Activated CD8-positive, alpha-beta memory T cell treated with anti-CD3 and anti-CD28 coated beads for 1 hour (primary cell): ENCODE data around the gene PDE2A.
"Not testable (repeated sequence)": the region's sequence is repeated elsewhere in the genome, so short reads cannot be mapped to it uniquely, and the experiment has no call there.

Source experiments
- DNase-seq, 2 donors: peaks; one replicate each; pipeline ENCODE4 v3.0.0-alpha.2; 2020; ENCODE audit warnings: low read depth in 1 of 2; ENCODE audit errors: extremely low read depth in 1 of 2

PDE2A gene

DNA sequence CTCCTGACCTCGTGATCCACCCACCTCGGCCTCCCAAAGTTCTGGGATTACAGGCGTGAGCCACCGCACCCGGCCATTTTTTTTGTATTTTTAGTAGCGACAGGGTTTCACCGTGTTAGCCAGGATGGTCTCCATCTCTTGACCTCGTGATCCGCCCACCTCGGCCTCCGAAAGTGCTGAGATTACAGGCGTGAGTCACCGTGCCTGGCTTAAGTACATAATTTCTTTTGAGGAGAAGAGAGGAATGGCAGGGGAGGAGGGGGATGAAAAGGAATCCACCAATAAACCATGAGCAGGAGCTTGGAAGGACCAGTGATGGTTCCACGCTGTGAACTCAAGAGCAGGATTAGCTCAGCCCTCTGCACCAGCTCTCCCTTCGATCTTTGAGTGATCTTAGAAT, 113.4 kb downstream of the PDE2A start:
- DNase-seq = not testable (repeated sequence)

DNA sequence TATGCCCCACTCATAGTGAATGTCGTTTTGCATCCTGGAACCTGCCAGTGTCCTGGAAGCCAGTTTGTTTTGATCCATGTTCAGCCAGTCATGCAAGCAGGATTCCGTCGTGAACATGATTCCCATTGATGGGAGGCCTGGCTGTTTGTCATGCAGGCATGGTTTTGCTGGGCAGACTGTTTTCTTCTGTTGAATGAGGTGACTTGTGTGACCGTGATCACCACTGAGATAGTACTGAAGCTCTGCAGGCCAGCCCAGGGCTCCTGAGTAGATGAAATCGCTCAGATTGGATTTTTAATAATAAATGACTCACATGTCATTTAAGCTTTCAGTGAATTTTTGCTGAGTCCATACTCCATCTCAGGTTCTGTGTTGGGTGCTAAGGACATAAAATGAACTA, 117.8 kb downstream of the PDE2A start:
- no peak for DNase-seq

DNA sequence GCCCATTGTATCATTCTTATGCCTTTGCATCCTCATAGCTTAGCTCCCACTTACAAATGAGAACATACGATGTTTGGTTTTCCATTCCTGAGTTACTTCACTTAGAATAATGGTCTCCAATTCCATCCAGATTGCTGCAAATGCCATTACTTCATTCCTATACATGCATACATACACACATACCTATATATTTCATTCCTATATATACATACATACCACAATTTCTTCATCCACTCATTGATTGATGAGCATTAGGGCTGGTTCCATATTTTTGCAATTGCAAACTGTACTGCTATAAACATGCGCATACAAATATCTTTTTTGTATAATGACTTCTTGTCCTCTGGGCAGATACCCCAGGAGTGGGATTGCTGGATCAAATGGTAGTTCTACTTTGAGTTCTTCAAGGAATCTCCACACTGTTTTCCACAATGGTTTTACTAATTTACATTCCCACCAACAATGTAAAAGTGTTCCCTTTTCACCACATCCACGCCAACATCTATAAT, 119.2 kb downstream of the PDE2A start:
- not testable (repeated sequence) for DNase-seq

DNA sequence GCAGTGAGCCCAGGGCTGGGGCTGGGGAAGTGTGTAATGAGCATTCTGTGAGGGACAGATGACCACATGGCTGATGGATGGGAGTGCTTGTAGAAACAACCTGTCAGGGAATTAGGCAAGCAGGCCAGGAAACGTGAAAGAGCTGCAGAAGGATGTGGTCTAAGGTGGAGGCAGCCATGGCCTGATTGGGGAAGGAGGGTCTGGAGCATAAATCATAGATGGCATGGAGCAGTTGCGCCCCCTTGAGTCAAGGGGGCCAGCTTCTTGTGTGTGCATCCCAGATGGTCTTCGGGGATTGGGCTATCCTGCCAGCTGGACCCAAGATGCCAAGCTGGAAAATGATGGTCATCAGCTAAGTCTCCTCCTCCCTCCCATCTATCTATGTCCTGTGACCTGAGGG, 120.5 kb downstream of the PDE2A start:
- DNase-seq = no peak

DNA sequence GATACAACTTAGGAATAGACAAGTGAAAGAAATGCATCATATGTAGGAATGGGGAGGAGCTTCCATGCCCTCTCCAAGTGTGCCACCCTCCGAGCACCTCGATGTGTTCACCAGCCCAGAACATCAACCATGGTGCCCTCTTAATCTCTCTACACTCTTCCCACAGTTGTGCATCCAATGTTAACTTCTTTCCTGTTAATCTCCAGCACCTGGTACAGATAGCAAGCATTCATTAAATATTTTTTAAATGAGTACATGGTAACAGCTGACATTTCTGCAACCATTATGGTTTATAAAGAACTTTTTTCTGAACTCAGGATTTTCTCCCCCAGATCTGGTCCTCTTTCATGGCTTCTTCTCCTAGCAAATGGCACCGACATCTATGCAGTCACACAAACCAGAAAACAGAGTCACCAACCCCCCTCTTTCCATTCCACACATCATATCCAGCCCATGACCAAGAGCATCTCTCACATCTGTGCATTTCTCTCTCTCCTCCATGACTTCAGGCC, 121.8 kb downstream of the PDE2A start:
- no peak for DNase-seq

- no peak for DNase-seq
Observed at GRCh38 chr11:72551571-72551970, 122.7 kb downstream of the PDE2A start.

DNA sequence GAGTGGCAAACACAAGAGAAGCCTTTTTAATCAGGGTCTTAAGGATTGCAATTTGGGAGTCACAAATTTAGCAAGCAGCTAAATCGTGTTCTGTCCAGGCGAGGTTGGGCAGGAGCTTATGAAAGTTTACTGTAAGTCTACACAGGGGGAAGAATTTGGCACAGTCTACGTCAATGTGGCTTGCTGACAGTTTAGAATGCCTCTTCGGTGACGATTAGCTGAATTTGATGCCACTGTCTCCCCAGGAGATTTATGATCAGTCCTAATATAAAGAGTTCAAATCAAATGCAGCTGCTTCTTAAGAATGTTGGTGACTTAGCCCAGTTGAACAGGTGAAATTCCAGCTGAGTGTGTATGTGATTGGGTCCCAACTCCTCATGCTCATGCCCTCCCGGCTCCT, 125.8 kb downstream of the PDE2A start:
- no peak for DNase-seq

- no peak for DNase-seq
Observed at GRCh38 chr11:72546866-72547265, 127.4 kb downstream of the PDE2A start.

DNA sequence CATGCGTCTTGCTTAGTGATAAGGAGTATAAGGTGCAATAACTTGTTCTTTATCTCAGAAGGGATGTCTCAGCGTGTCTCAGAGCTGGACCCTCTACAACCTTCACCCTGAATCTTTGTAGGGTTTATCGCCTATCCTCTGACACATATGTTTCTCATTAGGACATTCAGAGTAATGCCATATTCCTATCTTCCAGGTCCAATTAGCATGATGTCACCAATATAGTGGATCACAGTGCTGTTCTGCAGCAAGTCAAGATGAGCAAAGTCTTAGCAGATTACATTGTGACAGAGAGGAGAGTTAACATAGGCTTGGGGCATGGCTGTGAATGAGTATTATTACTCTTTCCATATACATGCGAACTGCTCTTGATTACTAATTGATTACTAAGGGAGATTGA, 129.6 kb downstream of the PDE2A start:
- no peak for DNase-seq

DNA sequence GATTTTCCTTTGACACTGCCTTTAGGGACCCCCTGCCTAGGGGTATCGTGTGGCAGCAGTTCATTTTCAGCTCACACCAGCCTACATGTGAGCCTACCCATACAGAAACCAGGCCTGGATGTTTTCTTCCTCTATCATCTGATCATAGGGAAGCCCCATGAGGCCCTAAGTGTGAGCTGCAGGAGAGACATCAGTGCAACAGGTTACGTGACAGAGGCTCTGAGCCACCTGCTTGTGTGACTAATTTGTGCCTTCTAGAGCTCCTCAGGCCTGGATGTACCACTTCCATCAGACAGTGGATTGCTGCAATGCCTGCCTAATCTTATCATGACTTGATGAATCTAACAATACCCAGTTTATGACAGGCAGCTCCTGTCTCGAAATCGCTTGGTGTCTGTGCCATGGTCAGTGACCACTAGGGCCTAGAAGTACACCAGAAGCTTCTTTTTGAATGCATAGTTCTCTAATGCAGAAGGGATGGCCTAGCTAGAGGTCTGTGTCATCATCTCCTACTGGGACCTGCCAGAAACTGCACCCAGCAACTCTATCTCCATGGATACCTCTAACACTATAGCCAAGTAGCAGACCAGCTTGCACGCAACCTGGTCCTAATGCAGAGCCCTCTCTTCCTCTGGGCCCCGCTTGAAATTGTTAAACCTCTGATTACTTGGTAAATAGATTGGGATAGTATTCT, 130.2 kb downstream of the PDE2A start:
- DNase-seq = no peak

- DNase-seq = no peak
Observed at GRCh38 chr11:72541257-72541974, 132.8 kb downstream of the PDE2A start.

DNA sequence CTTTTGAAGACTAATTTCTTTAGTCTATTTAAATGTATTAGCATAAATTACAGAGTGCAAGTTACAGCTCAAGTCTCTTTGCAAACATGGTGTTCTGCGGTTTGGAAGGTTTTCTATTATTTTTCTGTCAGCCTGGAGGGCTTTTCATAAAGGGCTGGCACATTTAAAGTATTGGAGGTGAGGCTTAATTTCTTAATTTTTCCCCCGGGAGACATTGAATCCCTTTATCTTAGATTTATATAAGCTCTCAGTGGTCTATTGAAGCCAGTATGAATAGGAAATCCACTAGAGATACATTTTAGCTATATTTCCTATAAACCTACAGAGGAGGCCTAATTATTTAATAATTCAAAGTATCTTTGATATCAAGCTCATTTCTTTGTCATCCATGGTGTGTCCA, 137.2 kb downstream of the PDE2A start:
- DNase-seq = no peak

GRCh38 chr11:72535194-72535547, 139.1 kb downstream of the PDE2A start:
- no peak for DNase-seq

DNA sequence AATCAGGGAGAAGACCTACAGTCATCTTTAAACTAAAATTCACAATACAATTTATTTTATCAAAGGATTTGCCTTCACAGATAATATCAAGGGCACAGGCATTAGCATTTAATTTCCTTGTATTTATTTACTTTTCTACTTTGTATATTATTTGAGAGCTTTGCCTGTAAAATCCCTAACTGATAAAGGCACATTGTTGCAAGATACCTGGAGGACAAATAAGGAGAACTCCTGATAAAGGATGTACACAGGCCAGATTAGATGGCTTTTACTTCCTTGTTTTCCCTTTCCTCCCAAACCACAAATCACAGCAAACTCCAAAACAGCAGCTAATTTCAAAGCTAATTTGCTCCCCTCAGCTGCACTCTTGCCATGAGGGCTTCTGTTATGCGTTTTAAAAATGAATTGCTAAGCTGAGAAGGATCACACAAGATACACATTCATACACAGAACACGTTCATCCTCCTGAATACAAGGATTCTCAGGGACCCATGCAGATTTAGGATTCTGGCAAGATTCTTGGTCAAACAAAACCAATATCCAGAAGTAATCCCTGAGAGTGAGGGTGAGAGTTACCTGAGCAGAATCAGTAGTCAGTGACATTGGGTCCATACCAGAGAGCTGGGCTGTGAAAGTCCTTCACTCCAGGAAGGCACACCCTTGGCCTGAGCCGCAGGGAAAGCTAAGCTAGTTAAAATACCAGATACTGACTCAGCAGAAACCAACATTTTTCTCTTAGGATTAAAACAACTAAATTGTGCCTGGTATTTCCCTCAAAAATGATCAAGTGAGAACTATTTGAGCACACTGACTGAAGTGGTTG, 139.6 kb downstream of the PDE2A start:
- DNase-seq = no peak

GRCh38 chr11:72529068-72529467, 145.2 kb downstream of the PDE2A start:
- DNase-seq = no peak

- no peak for DNase-seq
Observed at GRCh38 chr11:72528121-72528520, 146.1 kb downstream of the PDE2A start.
